HG02884 (cell line): ENCODE results near the gene DOCK4.
"Not testable (repeated sequence)": the region's sequence is repeated elsewhere in the genome, so short reads cannot be mapped to it uniquely, and the experiment has no call there.

Experiments
- ATAC-seq: cut with Tn5 transposase; IDR thresholded peaks from one replicate; pipeline ENCODE4 v1.9.1; 2021; ENCODE audit warnings: mild to moderate bottlenecking, moderate library complexity; ENCODE audit not compliant: unreplicated experiment

The DOCK4 gene, protein sequence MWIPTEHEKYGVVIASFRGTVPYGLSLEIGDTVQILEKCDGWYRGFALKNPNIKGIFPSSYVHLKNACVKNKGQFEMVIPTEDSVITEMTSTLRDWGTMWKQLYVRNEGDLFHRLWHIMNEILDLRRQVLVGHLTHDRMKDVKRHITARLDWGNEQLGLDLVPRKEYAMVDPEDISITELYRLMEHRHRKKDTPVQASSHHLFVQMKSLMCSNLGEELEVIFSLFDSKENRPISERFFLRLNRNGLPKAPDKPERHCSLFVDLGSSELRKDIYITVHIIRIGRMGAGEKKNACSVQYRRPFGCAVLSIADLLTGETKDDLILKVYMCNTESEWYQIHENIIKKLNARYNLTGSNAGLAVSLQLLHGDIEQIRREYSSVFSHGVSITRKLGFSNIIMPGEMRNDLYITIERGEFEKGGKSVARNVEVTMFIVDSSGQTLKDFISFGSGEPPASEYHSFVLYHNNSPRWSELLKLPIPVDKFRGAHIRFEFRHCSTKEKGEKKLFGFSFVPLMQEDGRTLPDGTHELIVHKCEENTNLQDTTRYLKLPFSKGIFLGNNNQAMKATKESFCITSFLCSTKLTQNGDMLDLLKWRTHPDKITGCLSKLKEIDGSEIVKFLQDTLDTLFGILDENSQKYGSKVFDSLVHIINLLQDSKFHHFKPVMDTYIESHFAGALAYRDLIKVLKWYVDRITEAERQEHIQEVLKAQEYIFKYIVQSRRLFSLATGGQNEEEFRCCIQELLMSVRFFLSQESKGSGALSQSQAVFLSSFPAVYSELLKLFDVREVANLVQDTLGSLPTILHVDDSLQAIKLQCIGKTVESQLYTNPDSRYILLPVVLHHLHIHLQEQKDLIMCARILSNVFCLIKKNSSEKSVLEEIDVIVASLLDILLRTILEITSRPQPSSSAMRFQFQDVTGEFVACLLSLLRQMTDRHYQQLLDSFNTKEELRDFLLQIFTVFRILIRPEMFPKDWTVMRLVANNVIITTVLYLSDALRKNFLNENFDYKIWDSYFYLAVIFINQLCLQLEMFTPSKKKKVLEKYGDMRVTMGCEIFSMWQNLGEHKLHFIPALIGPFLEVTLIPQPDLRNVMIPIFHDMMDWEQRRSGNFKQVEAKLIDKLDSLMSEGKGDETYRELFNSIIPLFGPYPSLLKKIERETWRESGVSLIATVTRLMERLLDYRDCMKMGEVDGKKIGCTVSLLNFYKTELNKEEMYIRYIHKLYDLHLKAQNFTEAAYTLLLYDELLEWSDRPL (N-terminal part only)

DNA sequence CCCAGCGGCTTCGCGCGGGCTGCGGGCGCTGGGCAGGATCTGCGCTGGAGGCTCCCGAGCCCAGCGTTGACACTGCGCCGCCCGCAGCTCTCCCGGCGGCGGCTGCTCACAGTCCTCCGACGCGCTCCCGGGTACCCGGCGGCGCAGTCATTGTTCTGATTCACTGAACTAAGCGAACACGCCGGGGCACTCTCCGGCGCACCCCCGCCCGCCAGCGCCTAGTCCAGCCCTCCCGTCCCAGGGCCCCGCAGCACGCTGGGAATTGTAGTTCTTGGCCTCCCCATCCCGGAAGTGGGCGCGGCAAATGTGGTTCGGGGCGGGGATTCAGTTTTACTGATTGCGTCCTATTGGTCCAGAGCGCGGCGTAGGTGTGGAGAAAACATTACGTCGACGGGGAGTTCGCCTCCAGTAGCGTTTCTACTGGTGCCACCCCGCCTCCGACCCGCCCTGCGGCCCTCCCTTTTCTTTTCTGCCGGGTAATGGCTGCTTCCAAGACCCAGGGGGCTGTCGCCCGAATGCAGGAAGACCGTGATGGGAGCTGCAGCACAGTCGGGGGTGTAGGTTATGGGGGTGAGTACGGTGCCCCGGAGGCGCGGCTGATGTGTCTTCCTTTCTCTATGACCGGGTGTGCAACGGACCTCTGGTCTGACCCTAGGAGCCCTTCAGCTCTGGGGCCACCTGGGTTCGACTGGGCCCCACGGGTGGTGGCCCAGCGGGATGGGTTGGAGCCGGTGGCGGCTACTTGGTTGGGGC, at the start of gene DOCK4, which contains the start of gene ZNF277:
Gene DOCK4 (minus strand): TSS at position 162 of the 753 bp plus-strand sequence. CDS start 261 bp downstream, outside the sequence.
Gene ZNF277 (plus strand): TSS at position 458 of the 753 bp plus-strand sequence. CDS start 22 bp downstream, at position 480.
- peak; percentile 90 for ATAC-seq

DNA sequence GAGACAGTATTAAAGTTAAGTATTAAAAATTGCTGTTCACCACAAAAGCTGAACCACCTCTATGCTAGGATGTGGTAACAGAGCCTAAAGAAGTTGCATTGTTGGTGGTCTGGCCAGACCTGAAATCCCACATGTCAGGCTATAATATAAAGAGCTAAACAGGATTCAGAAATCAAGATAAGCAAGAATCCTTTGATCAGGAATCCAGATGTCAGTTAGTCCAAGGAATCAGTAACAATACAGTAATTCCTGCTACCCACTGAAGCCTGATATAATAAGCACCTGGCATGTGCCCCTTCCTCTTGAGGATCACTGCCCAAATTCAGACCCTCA, 49.2 kb upstream of the DOCK4 start:
- ATAC-seq = no peak

DNA sequence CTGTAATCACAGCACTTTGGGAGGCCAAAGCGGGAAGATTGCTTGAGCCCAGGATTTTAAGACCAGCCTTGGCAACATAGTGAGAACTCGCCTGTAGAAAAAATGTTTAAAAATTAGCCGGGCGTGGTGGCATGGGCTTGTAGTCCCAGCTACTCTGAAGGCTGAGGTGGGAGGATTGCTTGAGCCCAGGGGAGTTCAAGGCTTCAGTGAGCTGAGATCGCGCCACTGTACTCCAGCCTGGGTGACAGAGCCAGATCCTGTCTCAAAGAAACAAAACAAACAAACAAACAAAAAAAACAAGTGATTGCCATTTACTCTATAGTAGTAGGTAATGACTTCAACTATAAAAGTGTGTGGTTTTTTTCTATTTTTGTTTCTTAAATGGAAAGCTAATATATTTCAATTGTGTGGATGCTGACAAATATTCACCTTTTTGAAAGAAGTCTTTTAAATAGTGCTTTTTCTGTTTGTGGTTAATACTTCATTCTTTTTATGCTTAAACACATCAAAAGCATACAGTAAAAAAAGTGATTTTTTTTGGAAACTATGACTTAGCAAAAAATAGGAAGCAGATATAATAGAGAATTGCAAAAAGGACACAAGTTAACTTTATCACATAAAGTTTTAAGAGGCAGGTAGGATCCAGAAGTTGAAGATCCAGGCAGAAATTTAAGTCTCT, 48.6 kb upstream of the DOCK4 start:
- no peak for ATAC-seq

DNA sequence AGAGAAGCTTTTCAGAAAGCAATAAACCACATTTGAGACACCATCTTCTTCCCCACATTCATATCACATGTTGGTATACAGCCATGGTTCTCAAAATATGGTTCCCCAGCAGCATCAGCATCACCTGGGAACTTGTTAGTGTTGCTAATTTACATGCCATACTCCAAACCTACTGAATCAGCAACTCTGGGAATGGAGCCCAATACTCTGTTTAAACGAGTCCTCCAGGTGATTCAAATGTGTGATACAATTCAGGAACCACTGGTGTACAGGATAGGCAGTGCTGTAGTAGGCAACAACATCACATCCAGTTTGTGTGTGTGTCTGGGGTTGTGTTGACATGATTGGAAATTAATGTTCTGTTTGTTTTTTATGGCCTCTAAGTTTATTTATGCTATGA, 48.0 kb upstream of the DOCK4 start:
- ATAC-seq = no peak

DNA sequence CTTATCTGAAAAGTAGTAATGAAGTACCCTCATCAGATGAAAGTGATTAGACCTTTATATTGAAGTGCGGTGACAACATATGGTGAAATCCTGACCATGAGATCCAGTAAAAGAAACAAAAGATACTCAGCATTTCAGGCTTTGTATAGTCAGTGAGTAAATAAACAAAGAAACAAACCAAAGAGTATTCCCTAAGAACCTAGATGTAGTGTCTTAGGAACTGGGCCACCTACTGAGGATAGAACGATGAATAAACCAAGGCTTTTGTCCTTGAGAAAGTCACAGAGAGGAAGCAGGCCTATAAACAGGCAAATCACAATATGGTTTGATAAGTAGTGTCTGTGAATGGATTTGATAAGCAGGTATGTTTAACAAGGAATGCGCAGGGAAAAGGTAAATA, 46.5 kb upstream of the DOCK4 start:
- no peak for ATAC-seq

DNA sequence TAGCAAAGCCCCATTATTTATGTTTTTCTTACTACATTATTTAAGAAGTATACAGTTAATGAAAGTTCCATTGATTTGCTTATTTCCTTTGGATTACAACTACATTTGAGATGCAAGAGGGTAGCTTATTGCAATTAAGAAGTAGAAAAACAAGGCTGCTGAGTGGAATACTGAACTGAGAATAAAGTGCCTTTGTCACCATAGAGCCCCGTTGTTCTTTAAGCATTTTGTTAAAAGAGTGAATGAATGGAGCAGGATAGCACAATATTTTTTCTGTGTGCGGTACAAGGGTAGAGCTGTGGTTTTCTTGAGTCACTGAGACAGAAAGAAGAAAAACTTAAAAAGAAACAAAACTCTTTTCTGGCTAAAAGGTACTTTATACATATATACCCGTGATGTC, 45.9 kb upstream of the DOCK4 start:
- ATAC-seq = no peak

DNA sequence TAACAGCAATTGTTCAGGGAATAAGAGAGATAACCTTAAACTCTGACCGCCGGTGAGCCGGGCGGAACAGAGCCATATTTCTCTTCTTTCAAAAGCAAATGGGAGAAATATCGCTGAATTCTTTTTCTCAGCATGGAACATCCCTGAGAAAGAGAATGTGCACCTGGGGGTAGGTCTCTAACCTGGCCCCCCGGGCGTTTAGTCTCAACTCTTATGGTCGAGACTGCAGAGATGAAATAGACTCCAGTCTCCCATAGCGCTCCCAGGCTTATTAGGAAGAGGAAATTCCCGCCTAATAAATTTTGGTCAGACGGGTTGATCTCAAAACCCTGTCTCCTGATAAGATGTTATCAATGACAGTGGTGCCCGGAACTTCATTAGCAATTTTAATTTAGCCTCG, 43.8 kb upstream of the DOCK4 start:
- ATAC-seq = not testable (repeated sequence)

DNA sequence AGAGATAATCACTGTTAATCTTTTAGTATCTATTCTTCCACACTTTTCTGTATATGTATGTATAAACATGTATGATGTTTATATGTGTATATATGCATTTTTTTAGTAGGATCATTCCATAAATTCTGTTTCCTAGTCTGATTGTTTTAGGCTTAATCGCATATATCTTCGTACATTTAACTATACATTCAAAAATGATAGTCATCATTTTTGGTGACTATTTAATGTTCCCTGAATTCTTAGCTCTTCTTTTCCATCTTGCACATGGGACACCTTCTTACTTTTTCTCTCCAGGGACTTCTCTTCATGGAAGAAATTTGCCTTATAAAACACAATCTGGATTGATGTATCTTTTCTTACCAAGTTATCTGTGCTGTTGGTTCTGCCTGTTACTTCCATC, 42.4 kb upstream of the DOCK4 start:
- ATAC-seq = no peak

DNA sequence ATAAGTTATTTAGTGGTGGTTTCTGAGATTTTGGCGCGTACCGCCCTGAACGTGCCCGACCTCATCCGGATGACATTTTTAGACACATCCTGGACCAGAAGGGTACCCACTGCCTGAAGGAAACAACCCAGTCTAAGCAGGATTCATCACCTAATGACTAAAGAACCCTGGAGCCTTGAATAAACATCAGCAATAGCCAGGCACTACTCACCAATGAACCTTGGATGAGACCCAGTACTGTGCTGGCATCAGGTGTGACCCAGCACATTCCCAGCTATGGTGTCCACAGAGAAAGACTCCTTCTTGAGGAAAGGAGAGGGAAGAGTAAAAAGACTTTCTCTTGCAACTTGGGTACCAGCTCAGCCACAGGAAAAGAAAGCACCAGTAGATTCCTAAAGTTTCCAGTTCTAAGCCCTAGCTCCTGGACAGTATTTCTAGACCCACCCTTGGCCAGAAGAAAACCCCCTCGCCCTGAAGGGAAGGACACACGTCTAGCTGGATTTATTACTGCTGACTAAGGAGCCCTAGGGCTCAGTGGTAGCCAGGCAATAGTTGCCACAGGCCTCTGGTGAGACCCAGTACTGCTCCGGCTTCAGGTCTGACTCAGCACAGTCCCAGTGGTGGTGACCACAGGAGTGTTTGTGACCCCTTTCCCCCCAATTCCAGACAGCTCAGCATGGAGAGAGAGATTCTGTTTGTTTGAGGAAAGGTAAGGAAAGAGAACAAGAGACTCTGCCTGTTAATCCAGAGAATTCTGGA, 32.8 kb upstream of the DOCK4 start:
- ATAC-seq = no peak

DNA sequence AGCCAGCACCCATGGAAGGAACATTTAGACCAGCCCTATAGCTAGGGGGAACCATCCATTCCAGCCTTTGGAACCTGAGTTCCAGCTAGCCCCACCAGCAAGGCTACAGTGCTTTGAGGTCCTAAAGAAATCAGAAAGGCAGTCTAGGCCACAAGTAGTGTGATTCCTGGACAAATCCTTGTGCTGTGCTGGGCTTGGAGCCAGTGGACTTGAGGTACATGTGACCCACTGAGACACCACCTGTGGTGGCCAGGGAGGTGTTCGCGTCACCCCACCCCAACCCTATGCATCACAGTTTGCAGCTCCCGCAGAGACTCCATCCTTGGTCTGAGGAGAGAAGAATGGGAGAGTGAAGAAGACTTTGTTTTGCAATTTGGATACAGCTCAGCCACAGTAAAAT, 32.1 kb upstream of the DOCK4 start:
- no peak for ATAC-seq

DNA sequence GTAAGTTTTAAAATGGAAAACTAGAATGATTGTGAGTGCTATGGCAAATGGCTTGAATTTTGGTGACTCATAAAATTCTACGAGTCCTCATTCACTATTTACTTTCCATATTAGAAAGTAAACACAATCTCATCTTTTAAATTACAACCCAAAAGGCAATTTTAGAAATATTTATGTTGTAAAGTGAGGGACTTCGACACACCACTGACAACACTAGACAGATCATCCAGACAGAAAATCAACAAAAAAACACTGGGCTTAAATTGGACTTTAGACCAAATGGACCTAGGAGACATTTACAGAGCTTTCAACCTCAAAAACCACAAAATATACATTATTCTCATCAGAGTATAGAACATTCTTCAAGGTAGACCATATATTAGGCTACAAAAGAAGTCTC, 30.4 kb upstream of the DOCK4 start:
- no peak for ATAC-seq

DNA sequence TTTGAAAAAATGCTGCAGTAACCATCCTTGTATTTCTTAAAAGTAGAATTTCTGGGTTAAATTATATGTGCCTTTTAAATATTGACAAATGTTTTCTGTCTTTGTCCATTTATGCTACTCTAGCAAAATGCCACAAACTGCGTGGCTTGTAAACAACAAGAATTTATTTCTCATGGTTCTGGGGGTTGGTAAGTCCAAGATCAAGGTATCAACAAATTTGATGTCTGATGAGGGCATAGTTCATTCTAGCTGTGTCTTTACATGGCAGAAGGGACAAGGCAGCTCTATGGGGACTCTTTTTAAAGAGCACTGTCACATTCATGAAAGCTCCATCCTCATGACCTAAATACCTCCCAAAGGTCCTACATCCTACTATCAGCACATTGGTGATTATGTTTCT, 27.9 kb upstream of the DOCK4 start:
- no peak for ATAC-seq

DNA sequence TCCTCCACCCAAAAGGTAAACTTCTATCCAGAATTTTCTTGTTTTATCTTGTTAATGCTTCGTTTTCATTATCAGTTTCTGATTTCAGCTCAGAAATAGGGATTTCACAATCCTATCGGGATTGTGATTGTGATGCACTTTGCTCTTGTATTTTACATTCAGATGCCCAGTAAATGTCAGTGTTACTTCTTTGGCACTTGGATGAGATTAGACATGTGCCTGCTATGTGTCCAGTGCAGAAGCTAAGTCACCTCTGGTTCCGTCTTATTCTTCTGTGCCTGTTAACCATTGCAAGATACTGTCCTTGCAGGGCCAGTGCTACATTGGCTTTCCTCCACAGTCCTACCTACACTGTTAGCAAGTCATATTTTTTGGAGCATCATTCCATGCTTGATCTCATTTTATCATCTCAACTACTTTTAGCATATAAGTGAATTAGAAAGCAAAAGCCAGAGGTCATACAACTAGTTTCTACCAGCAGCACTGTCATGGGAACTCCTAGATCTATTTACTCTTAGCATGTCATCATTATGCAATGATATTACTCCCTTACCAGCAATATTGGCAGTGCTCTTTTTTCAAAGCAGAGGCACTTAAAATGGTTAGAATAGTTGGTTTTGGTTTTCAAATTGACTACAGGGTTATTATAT, 27.0 kb upstream of the DOCK4 start:
- ATAC-seq = no peak

DNA sequence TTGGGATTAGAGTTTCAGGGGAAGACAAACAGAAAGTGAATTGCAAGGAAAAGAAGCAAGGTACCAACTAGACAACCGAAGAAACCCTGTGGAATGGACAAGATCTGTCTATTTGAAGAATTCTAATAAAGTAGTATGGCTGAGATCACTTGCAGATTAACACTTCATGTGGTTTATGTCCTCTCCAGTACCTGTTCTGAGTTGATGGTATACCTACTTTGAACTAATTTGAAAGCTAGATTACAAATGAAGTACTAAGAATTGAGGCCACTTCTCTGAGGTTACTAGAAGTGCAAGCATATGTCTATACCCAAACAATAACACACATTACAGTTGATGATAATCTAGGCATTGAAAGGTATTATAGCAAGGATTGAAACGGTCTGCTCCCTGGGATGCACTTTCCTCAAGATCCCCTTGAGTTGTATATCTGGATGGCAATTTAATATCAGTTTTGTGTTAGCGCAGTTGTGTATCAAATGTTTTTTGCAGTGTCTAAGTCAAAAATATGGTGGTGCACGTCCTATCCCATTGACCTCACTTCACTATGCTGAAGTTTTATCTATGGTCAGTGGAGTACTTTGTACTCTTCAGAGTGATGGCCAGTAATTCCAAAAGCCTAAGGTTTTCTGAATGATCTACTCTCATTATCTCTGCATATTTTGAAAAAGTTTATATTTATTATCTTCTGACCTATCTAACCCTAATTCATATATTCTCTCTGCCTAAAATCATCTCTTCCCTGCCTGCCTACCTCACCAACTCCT, 26.2 kb upstream of the DOCK4 start:
- no peak for ATAC-seq

DNA sequence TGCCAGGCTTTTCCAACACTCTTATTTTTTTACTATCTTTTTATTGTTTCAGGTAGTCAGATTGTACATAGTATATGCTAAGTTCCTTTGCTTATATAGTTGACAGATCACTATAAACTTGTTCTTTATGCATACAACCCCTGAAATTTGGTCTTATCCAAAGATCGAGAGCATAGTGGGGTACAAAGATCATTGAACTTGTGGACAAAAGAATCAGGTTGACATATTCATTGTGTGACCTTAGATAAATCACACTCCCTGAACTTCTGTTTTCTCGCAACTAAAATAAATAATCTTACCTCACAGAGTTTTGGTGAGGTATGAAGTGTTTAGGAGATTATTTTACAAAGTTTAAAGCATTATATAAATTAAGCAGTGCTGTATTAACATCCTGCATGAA, 22.4 kb upstream of the DOCK4 start:
- no peak for ATAC-seq

DNA sequence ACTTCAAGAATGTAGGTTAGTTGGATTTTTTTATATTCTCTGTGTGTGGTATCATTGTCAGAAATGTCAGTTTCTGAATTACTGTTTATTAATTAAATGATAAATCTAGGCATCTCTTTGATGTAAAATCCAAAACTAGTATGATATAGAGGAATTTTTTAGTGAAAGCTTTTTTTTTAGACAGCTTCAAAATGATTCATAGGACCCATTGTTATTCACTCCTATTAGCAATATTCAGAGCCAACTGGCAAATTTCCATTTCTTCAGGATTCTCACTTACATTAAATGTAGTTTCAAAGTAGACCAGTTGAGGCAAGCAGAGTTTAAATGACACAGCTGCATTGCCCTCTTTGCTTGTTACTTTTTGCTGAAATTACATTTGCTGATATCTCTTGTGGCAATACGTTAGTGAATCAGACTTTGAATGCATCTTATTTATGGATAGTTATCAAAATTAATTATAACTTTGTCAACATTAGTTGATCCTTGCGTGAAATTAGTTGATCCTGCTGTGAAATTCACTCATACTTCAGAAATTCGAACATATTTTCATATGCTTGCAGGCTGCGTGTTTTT, 20.6 kb upstream of the DOCK4 start:
- no peak for ATAC-seq

DNA sequence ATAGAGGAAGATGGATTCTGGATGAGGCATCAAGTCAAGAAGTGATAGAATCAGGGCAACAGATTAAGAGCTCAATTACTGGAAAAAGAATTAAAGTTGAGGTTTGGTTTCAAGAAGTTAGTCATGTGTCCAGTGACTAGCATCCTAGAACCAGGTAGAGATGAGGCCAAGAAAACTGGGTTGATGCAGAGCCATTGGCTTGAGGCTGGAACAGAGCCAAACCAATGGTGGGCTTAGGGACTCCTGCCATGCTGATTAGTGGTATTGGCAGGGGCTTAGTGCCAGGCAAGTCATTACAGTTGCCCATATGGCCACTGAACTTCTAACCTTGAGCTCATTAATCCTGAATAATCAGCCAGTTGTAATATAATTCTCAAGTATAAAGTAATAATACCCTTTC, 18.8 kb upstream of the DOCK4 start:
- ATAC-seq = no peak

DNA sequence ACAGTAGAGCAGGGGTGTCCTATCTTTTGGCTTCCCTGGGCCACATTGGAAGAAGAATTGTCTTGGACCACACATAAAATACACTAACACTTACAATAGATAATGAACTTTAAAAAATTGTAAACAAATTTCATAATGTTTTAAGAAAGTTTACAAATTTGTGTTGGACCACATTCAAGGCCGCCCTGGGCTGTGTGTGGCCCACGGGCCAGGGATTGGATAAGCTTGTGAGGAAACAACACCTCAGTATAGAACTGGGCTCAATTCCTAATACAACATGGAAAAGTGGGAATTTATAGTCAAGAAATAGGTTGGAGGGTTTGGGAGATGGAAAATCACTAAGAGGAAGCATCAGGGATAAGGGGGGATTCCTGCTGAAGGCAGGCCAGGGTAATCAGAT, 18.0 kb upstream of the DOCK4 start:
- ATAC-seq = no peak
